GM12891 (cell line): ENCODE data around the gene ZNF253.
A peak's percentile ranks its signal among the peaks of the same experiment; 100 is the strongest.
"Not testable (repeated sequence)": the region's sequence is repeated elsewhere in the genome, so short reads cannot be mapped to it uniquely, and the experiment has no call there.

ENCODE experiments used
- DNase-seq: peaks from one replicate; pipeline ENCODE4 v3.0.0; 2011; ENCODE audit warnings: low spot score; ENCODE audit not compliant: insufficient read length
- FAIRE-seq: peaks from 2 replicates; lab custom pipeline; 2011; peaks lifted over from hg19 to GRCh38; lab: Jason Lieb, UNC
- PAX5 ChIP-seq: IDR thresholded peaks from 2 replicates; pipeline ENCODE4 v1.6.1; 2011; ENCODE audit warnings: low read length, moderate library complexity, mild to moderate bottlenecking; ENCODE audit not compliant: insufficient read depth, severe bottlenecking
- POLR2A ChIP-seq: IDR thresholded peaks from 2 replicates; pipeline ENCODE4 v1.6.1; 2011; ENCODE audit warnings: low read depth, low read length, control low read depth
- POLR2AphosphoS5 ChIP-seq: IDR thresholded peaks from 2 replicates; pipeline ENCODE4 v1.6.1; 2011; ENCODE audit warnings: low read depth, low read length, control low read depth
- POU2F2 ChIP-seq: IDR thresholded peaks from 2 replicates; pipeline ENCODE4 v1.6.1; 2011; ENCODE audit warnings: low read depth, mild to moderate bottlenecking, control low read depth, low read length, moderate library complexity
- SPI1 ChIP-seq: IDR thresholded peaks from 2 replicates; pipeline ENCODE4 v1.6.1; 2011; ENCODE audit warnings: low read depth, low read length, control low read depth
- TAF1 ChIP-seq: IDR thresholded peaks from 2 replicates; pipeline ENCODE4 v1.6.1; 2011; ENCODE audit warnings: low read depth, low read length, control low read depth

Gene ZNF253

GRCh38 chr19:19884583-19884982 lies 18.9 kb downstream of the ZNF253 start:
- DNase-seq, result no peak
- no peak for FAIRE-seq
- no peak for TF ChIP-seq POLR2AphosphoS5
- no peak for TF ChIP-seq PAX5
- no peak for TF ChIP-seq POU2F2
- TF ChIP-seq TAF1, result no peak
- TF ChIP-seq SPI1, result no peak
- no peak for TF ChIP-seq POLR2A

- DNase-seq, FAIRE-seq: not testable (repeated sequence)
Observed at GRCh38 chr19:19892055-19892941, 26.6 kb downstream of the ZNF253 start.

GRCh38 chr19:19900139-19900728 lies 34.6 kb downstream of the ZNF253 start:
- no peak for TF ChIP-seq PAX5
- no peak; the same call in 1 of the 2 replicates for TF ChIP-seq SPI1
- TF ChIP-seq POLR2A, result no peak
- 0 out of 2 replicates have a peak, but pooled peaks have one; percentile 3 for TF ChIP-seq POLR2AphosphoS5
- no peak for DNase-seq

GRCh38 chr19:19900729-19901444 lies 35.2 kb downstream of the ZNF253 start, which contains the start of gene ZNF93:
Gene ZNF93, plus strand, starts transcription at chr19:19900946. Its CDS starts 143 bp downstream, at chr19:19901089.
- peak; percentile 98 for FAIRE-seq
- TF ChIP-seq POLR2AphosphoS5 (peak; percentile 82), TAF1 (no peak; the same call in 1 of the 2 replicates), POLR2A (peak; percentile 85)
- peak; percentile 57 for DNase-seq

More at GRCh38 chr19:19900139-19900728, 34.6 kb downstream of the ZNF253 start:
- FAIRE-seq, result peak; percentile 5

- DNase-seq, FAIRE-seq: not testable (repeated sequence)
Observed at GRCh38 chr19:19907551-19907950, 41.9 kb downstream of the ZNF253 start.

GRCh38 chr19:19909654-19910053 lies 44.0 kb downstream of the ZNF253 start:
- DNase-seq (no peak), FAIRE-seq (no peak)

GRCh38 chr19:19911150-19911549 lies 45.5 kb downstream of the ZNF253 start:
- DNase-seq (no peak), FAIRE-seq (no peak)
- no peak for TF ChIP-seq PAX5
- no peak for TF ChIP-seq TAF1
- TF ChIP-seq SPI1, result no peak
- no peak for TF ChIP-seq POU2F2
- no peak for TF ChIP-seq POLR2A
- no peak for TF ChIP-seq POLR2AphosphoS5

More at GRCh38 chr19:19909654-19910053, 44.0 kb downstream of the ZNF253 start:
- TF ChIP-seq SPI1, result no peak
- no peak for TF ChIP-seq POU2F2
- TF ChIP-seq TAF1, result no peak
- TF ChIP-seq PAX5, result no peak
- no peak for TF ChIP-seq POLR2AphosphoS5
- TF ChIP-seq POLR2A, result no peak

- TF ChIP-seq POU2F2, result no peak
- no peak for TF ChIP-seq SPI1
- TF ChIP-seq TAF1, result no peak
- TF ChIP-seq POLR2A, result no peak
- TF ChIP-seq PAX5, result no peak
- TF ChIP-seq POLR2AphosphoS5, result no peak
- FAIRE-seq (no peak), DNase-seq (no peak)
Observed at GRCh38 chr19:19914596-19914995, 48.9 kb downstream of the ZNF253 start.

GRCh38 chr19:19930417-19930816 lies 64.7 kb downstream of the ZNF253 start:
- not testable (repeated sequence) for DNase-seq

GRCh38 chr19:19933432-19934314 lies 68.0 kb downstream of the ZNF253 start:
- FAIRE-seq, DNase-seq: not testable (repeated sequence)

More at GRCh38 chr19:19930417-19930816, 64.7 kb downstream of the ZNF253 start:
- FAIRE-seq, result not testable (repeated sequence)
